HEK293T (cell line): Measurements from ENCODE around the gene AKAP6.

Experiments
- CTCF ChIA-PET: fragments of 350-600 bp; formaldehyde crosslinking; extraction: SDS; loops from one replicate; lab custom pipeline; 2021; ENCODE audit warnings: antibody characterized with exemption, inconsistent platforms; lab: Yijun Ruan, JAX
- POLR2A ChIA-PET: fragments of 350-600 bp; formaldehyde crosslinking; extraction: SDS; loops from one replicate; lab custom pipeline; 2020; ENCODE audit warnings: antibody characterized with exemption, inconsistent platforms; lab: Yijun Ruan, JAX
- DNase-seq: peaks from one replicate; pipeline ENCODE4 v3.0.0; 2012; ENCODE audit warnings: mixed read lengths; ENCODE audit errors: extremely low spot score
- ARNT ChIP-seq: fragments of 450-650 bp; IDR thresholded peaks from 2 replicates; pipeline ENCODE4 v1.6.1; 2017; ENCODE audit warnings: mild to moderate bottlenecking
- BHLHE40 ChIP-seq: fragments of 450-650 bp; IDR thresholded peaks from 2 replicates; pipeline ENCODE4 v1.6.1; 2016; ENCODE audit warnings: mild to moderate bottlenecking, moderate library complexity, borderline replicate concordance
- CTBP1 ChIP-seq: fragments of 450-650 bp; IDR thresholded peaks from 2 replicates; pipeline ENCODE4 v1.6.1; 2016; ENCODE audit warnings: borderline replicate concordance
- ELF4 ChIP-seq: fragments of 450-650 bp; IDR thresholded peaks from 2 replicates; pipeline ENCODE4 v1.6.1; 2017; ENCODE audit warnings: antibody characterized with exemption
- FOXA1 ChIP-seq: fragments of 450-650 bp; IDR thresholded peaks from 2 replicates; pipeline ENCODE4 v1.6.1; 2016; ENCODE audit warnings: mild to moderate bottlenecking
- FOXK2 ChIP-seq: fragments of 450-650 bp; IDR thresholded peaks from 2 replicates; pipeline ENCODE4 v1.6.1; 2016; ENCODE audit warnings: mild to moderate bottlenecking
- FOXM1 ChIP-seq: fragments of 450-650 bp; IDR thresholded peaks from 2 replicates; pipeline ENCODE4 v1.6.1; 2017; ENCODE audit warnings: mild to moderate bottlenecking, borderline replicate concordance
- HDGF ChIP-seq: fragments of 450-650 bp; IDR thresholded peaks from 2 replicates; pipeline ENCODE4 v1.6.1; 2017; ENCODE audit warnings: antibody characterized with exemption, borderline replicate concordance
- L3MBTL2 ChIP-seq: fragments of 450-650 bp; conservative IDR thresholded peaks from 2 replicates; pipeline ENCODE4 v1.6.1; 2016; ENCODE audit warnings: mild to moderate bottlenecking
- LEF1 ChIP-seq: fragments of 450-650 bp; IDR thresholded peaks from 2 replicates; pipeline ENCODE4 v1.6.1; 2017; ENCODE audit warnings: mild to moderate bottlenecking, borderline replicate concordance
- NFRKB ChIP-seq: fragments of 450-650 bp; IDR thresholded peaks from 2 replicates; pipeline ENCODE4 v1.6.1; 2016; ENCODE audit warnings: mild to moderate bottlenecking, moderate library complexity
- PKNOX1 ChIP-seq: fragments of 450-650 bp; IDR thresholded peaks from 2 replicates; pipeline ENCODE4 v1.6.1; 2016
- SP1 ChIP-seq: fragments of 450-650 bp; IDR thresholded peaks from 2 replicates; pipeline ENCODE4 v1.6.1; 2017
- SUZ12 ChIP-seq: fragments of 450-650 bp; IDR thresholded peaks from 2 replicates; pipeline ENCODE4 v1.6.1; 2016; ENCODE audit warnings: mild to moderate bottlenecking
- TARDBP ChIP-seq: fragments of 450-650 bp; IDR thresholded peaks from 2 replicates; pipeline ENCODE4 v1.6.1; 2016
- ZNF384 ChIP-seq: fragments of 450-650 bp; IDR thresholded peaks from 2 replicates; pipeline ENCODE4 v1.6.1; 2016

The AKAP6 gene, protein sequence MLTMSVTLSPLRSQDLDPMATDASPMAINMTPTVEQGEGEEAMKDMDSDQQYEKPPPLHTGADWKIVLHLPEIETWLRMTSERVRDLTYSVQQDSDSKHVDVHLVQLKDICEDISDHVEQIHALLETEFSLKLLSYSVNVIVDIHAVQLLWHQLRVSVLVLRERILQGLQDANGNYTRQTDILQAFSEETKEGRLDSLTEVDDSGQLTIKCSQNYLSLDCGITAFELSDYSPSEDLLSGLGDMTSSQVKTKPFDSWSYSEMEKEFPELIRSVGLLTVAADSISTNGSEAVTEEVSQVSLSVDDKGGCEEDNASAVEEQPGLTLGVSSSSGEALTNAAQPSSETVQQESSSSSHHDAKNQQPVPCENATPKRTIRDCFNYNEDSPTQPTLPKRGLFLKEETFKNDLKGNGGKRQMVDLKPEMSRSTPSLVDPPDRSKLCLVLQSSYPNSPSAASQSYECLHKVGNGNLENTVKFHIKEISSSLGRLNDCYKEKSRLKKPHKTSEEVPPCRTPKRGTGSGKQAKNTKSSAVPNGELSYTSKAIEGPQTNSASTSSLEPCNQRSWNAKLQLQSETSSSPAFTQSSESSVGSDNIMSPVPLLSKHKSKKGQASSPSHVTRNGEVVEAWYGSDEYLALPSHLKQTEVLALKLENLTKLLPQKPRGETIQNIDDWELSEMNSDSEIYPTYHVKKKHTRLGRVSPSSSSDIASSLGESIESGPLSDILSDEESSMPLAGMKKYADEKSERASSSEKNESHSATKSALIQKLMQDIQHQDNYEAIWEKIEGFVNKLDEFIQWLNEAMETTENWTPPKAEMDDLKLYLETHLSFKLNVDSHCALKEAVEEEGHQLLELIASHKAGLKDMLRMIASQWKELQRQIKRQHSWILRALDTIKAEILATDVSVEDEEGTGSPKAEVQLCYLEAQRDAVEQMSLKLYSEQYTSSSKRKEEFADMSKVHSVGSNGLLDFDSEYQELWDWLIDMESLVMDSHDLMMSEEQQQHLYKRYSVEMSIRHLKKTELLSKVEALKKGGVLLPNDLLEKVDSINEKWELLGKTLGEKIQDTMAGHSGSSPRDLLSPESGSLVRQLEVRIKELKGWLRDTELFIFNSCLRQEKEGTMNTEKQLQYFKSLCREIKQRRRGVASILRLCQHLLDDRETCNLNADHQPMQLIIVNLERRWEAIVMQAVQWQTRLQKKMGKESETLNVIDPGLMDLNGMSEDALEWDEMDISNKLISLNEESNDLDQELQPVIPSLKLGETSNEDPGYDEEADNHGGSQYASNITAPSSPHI (N-terminal part only)

GRCh38 chr14:32329146-32329545 lies at the start of gene AKAP6:
Gene AKAP6, plus strand, starts transcription at chr14:32329298. Its CDS starts 104,196 bp downstream, at chr14:32433494.
- ChIA-PET CTCF (interaction anchor here (0.9 kb wide), 1 partner anchor 10 kb away, joined by 3 read pairs; no protein-coding TSS in a partner anchor), POLR2A (no interaction called here)
- TF ChIP-seq FOXM1 = no peak
- TF ChIP-seq NFRKB = no peak
- no peak for TF ChIP-seq LEF1
- TF ChIP-seq ZNF384 = no peak
- TF ChIP-seq CTBP1 = no peak
- TF ChIP-seq HDGF = no peak
- DNase-seq = no peak

GRCh38 chr14:32286602-32287001 lies 42.5 kb upstream of the AKAP6 start:
- POLR2A ChIA-PET = no interaction called here
- TF ChIP-seq ELF4 (no peak), FOXM1 (no peak), NFRKB (no peak), ARNT (no peak), FOXA1 (no peak), SP1 (no peak), L3MBTL2 (no peak)
- CTCF ChIA-PET = no interaction called here
- DNase-seq = no peak

GRCh38 chr14:32296366-32296765 lies 32.7 kb upstream of the AKAP6 start:
- ChIA-PET CTCF (no interaction called here), POLR2A (no interaction called here)
- DNase-seq = no peak
- TF ChIP-seq FOXK2 (no peak), NFRKB (no peak), HDGF (no peak), PKNOX1 (no peak), ARNT (no peak), BHLHE40 (no peak), FOXM1 (no peak), ELF4 (no peak), CTBP1 (no peak), L3MBTL2 (no peak), SP1 (no peak), FOXA1 (no peak), ZNF384 (no peak)

DNA sequence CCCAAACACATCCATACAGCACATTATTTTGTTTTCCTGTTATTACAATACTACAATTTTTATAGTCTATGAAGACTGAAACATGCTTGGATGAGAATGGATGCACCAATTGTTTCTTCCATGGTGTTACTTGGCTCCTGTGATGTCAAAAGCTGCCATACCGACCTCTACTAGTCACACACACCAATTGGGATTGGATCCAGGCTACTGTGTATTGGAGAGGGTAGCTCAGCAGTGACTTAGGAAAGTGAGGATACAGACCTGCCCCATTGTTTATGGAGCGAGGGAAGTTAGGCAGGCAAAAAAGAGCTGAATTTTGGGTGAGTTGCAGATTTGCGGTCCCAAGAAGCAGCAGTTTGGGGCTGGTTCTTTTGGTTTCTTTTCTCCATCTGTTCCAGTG lies 30.8 kb upstream of the AKAP6 start:
- CTCF ChIA-PET = no interaction called here
- POLR2A ChIA-PET = no interaction called here
- DNase-seq = no peak
- no peak for TF ChIP-seq FOXK2
- no peak for TF ChIP-seq FOXA1
- TF ChIP-seq PKNOX1 = no peak
- TF ChIP-seq ARNT = no peak
- TF ChIP-seq BHLHE40 = no peak
- TF ChIP-seq HDGF = no peak
- TF ChIP-seq TARDBP = no peak

- no peak for TF ChIP-seq ELF4
- no peak for TF ChIP-seq PKNOX1
- no peak for TF ChIP-seq SUZ12
- TF ChIP-seq ARNT = no peak
- no peak for TF ChIP-seq ZNF384
- no peak for TF ChIP-seq HDGF
- TF ChIP-seq TARDBP = no peak
- TF ChIP-seq LEF1 = no peak
- TF ChIP-seq SP1 = no peak
- no peak for TF ChIP-seq CTBP1
- no peak for TF ChIP-seq FOXA1
- no peak for TF ChIP-seq BHLHE40
- TF ChIP-seq FOXM1 = no peak
- TF ChIP-seq FOXK2 = no peak
- TF ChIP-seq NFRKB = no peak
- no peak for TF ChIP-seq L3MBTL2
- POLR2A ChIA-PET = no interaction called here
- CTCF ChIA-PET = no interaction called here
- DNase-seq = no peak
These were observed 29.0 kb upstream of the AKAP6 start for GRCh38 chr14:32300136-32300535.

- TF ChIP-seq NFRKB (no peak), SP1 (no peak), CTBP1 (no peak), FOXA1 (no peak), ARNT (no peak), SUZ12 (no peak), FOXM1 (no peak), HDGF (no peak), LEF1 (no peak), PKNOX1 (no peak), FOXK2 (no peak), TARDBP (no peak), ELF4 (no peak), L3MBTL2 (no peak), BHLHE40 (no peak), ZNF384 (no peak)
- CTCF ChIA-PET = interaction anchor here (0.7 kb wide), 1 partner anchor 77 kb away, joined by 3 read pairs; no protein-coding TSS in a partner anchor
- POLR2A ChIA-PET = no interaction called here
- DNase-seq = no peak
These were observed 25.2 kb upstream of the AKAP6 start for GRCh38 chr14:32303865-32304264.
